ENCODE measurements around the gene DNAI1.

- TF ChIP-seq, protein P1, sequence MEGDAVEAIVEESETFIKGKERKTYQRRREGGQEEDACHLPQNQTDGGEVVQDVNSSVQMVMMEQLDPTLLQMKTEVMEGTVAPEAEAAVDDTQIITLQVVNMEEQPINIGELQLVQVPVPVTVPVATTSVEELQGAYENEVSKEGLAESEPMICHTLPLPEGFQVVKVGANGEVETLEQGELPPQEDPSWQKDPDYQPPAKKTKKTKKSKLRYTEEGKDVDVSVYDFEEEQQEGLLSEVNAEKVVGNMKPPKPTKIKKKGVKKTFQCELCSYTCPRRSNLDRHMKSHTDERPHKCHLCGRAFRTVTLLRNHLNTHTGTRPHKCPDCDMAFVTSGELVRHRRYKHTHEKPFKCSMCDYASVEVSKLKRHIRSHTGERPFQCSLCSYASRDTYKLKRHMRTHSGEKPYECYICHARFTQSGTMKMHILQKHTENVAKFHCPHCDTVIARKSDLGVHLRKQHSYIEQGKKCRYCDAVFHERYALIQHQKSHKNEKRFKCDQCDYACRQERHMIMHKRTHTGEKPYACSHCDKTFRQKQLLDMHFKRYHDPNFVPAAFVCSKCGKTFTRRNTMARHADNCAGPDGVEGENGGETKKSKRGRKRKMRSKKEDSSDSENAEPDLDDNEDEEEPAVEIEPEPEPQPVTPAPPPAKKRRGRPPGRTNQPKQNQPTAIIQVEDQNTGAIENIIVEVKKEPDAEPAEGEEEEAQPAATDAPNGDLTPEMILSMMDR (IDR thresholded peaks at IDR 0.05; ENCODE audit: low read length) = no peak
- no peak for TF ChIP-seq EZH2 (IDR thresholded peaks at IDR 0.05; ENCODE audit: borderline replicate concordance, low read length)
Observed at GRCh38 chr9:34496149-34496712, 37.6 kb downstream of the DNAI1 start.

Measured in OCI-LY1 (cell line).